IMR-90 (cell line): ENCODE data around the gene AOPEP. TPM values are rescaled to one million over a fixed set of nuclear protein-coding genes. Genes with fewer than 3 reads are reported as not detected.

Experiments
- ATAC-seq: fragments of 200-7000 bp; cut with Tn5 transposase; 2 replicates; pipeline ENCODE4 v1.9.1; 2020; ENCODE audit warnings: low read depth, mild to moderate bottlenecking, moderate library complexity
- BruUV-seq: library from RNA; stranded (reverse); fragments of 400-500 nt; replicated peaks from 2 replicates; lab custom pipeline; 2021; lab: Mats Ljungman, UMichigan
- CTCF ChIA-PET: fragments of 300-600 bp; formaldehyde crosslinking; extraction: SDS; loops from one replicate; lab custom pipeline; 2021; ENCODE audit warnings: antibody characterized with exemption; lab: Yijun Ruan, JAX
- POLR2A ChIA-PET: fragments of 300-600 bp; sonication (Branson Sonifier 250); formaldehyde crosslinking; loops from one replicate; lab custom pipeline; 2022; ENCODE audit warnings: antibody characterized with exemption; ENCODE audit not compliant: unreplicated experiment; lab: Charles Lee
- DNase-seq: peaks from one replicate; pipeline ENCODE4 v3.0.0; 2013
- H2AFZ ChIP-seq: replicated peaks from 2 replicates; pipeline ENCODE3; 2013; ENCODE audit warnings: low read length, mild to moderate bottlenecking; ENCODE audit not compliant: poor library complexity
- H2AK5ac ChIP-seq: 2 replicates; pipeline ENCODE4 v1.6.1; 2013; ENCODE audit warnings: low read depth, low read length, inconsistent platforms
- H2AK9ac ChIP-seq: replicated peaks from 2 replicates; pipeline ENCODE3; 2013; ENCODE audit warnings: mild to moderate bottlenecking, low read depth, low read length, moderate library complexity; ENCODE audit not compliant: poor library complexity
- H2BK120ac ChIP-seq: 2 replicates; pipeline ENCODE4 v1.6.1; 2013; ENCODE audit warnings: low read depth, low read length, inconsistent platforms
- H2BK15ac ChIP-seq: 3 replicates; pipeline ENCODE4 v1.6.1; 2013; ENCODE audit warnings: low read depth, low read length, inconsistent platforms
- H2BK20ac ChIP-seq: 2 replicates; pipeline ENCODE4 v1.6.1; 2013; ENCODE audit warnings: low read depth, mild to moderate bottlenecking, inconsistent platforms, low read length, moderate library complexity
- H2BK5ac ChIP-seq: 2 replicates; pipeline ENCODE4 v1.6.1; 2013; ENCODE audit warnings: mild to moderate bottlenecking, low read depth, low read length, inconsistent platforms; ENCODE audit not compliant: poor library complexity, severe bottlenecking
- H3K14ac ChIP-seq: replicated peaks from 2 replicates; pipeline ENCODE4 v1.6.1; 2013; ENCODE audit warnings: low read depth, low read length, inconsistent platforms
- H3K18ac ChIP-seq: 2 replicates; pipeline ENCODE4 v1.6.1; 2013; ENCODE audit warnings: low read depth, low read length, control low read depth
- H3K23ac ChIP-seq: 2 replicates; pipeline ENCODE4 v1.6.1; 2013; ENCODE audit warnings: low read depth, low read length, inconsistent platforms
- H3K27ac ChIP-seq: 2 replicates; pipeline ENCODE4 v1.5.1; 2013; ENCODE audit warnings: mild to moderate bottlenecking, control low read depth, low read length; ENCODE audit not compliant: insufficient read depth
- H3K27me3 ChIP-seq: 2 replicates; pipeline ENCODE4 v1.6.1; 2013; ENCODE audit warnings: low read length; ENCODE audit not compliant: control insufficient read depth, insufficient read depth
- H3K36me3 ChIP-seq: 2 replicates; pipeline ENCODE4 v1.6.1; 2013; ENCODE audit warnings: low read length, mixed read lengths; ENCODE audit not compliant: control insufficient read depth, insufficient read depth
- H3K4ac ChIP-seq: 2 replicates; pipeline ENCODE4 v1.6.1; 2013; ENCODE audit warnings: low read depth, low read length, inconsistent platforms
- H3K4me1 ChIP-seq: 2 replicates; pipeline ENCODE4 v1.6.1; 2013; ENCODE audit warnings: low read length, mixed read lengths; ENCODE audit not compliant: control insufficient read depth, insufficient read depth
- H3K4me2 ChIP-seq: 2 replicates; pipeline ENCODE4 v1.6.1; 2013; ENCODE audit warnings: low read depth, mild to moderate bottlenecking, control low read depth, low read length, moderate library complexity
- H3K4me3 ChIP-seq: 2 replicates; pipeline ENCODE4 v1.5.1; 2013; ENCODE audit warnings: low read depth, mild to moderate bottlenecking, control low read depth, low read length, moderate library complexity; ENCODE audit not compliant: insufficient read depth
- H3K56ac ChIP-seq: 2 replicates; pipeline ENCODE4 v1.6.1; 2013; ENCODE audit warnings: low read length, inconsistent platforms; ENCODE audit not compliant: insufficient read depth; ENCODE audit errors: extremely low read depth
- H3K79me1 ChIP-seq, 2 experiments: 2 replicates each; pipeline ENCODE4 v1.6.1; 2013; ENCODE audit warnings: low read length in 2 of 2, inconsistent platforms in 1 of 2, low read depth in 1 of 2
- H3K9ac ChIP-seq: 2 replicates; pipeline ENCODE4 v1.6.1; 2013; ENCODE audit warnings: low read depth, low read length, control low read depth
- H3K9me1 ChIP-seq: 2 replicates; pipeline ENCODE4 v1.6.1; 2013; ENCODE audit warnings: low read length, inconsistent platforms; ENCODE audit not compliant: insufficient read depth
- H3K9me3 ChIP-seq: 2 replicates; pipeline ENCODE4 v1.6.1; 2013; ENCODE audit warnings: low read length; ENCODE audit not compliant: control insufficient read depth, insufficient read depth
- H4K20me1 ChIP-seq: 2 replicates; pipeline ENCODE4 v1.6.1; 2013; ENCODE audit warnings: low read length, inconsistent platforms; ENCODE audit not compliant: insufficient read depth
- H4K5ac ChIP-seq: 2 replicates; pipeline ENCODE4 v1.6.1; 2013; ENCODE audit warnings: mild to moderate bottlenecking, low read depth, low read length, control low read depth
- H4K8ac ChIP-seq, 2 experiments: 2 replicates each; pipeline ENCODE4 v1.6.1; 2013; ENCODE audit warnings: low read depth in 2 of 2, low read length in 2 of 2, control low read depth in 1 of 2, inconsistent platforms in 1 of 2
- H4K91ac ChIP-seq: 2 replicates; pipeline ENCODE4 v1.6.1; 2013; ENCODE audit warnings: low read depth, low read length, inconsistent platforms; ENCODE audit not compliant: insufficient read depth
- BHLHE40 ChIP-seq: fragments of 150-350 bp; IDR thresholded peaks from 2 replicates; pipeline ENCODE4 v1.6.1; 2016; ENCODE audit warnings: mild to moderate bottlenecking, low read depth, low read length
- FOS ChIP-seq: fragments of 150-350 bp; IDR thresholded peaks from 2 replicates; pipeline ENCODE4 v1.6.1; 2016; ENCODE audit warnings: low read depth, low read length
- NFE2L2 ChIP-seq: fragments of 150-350 bp; IDR thresholded peaks from 2 replicates; pipeline ENCODE4 v1.6.1; 2016; ENCODE audit warnings: low read depth, mild to moderate bottlenecking, low read length
- RAD21 ChIP-seq: IDR thresholded peaks from 2 replicates; pipeline ENCODE4 v1.6.1; 2012; ENCODE audit warnings: low read length, improper control_type of control experiment
- RCOR1 ChIP-seq: IDR thresholded peaks from 2 replicates; pipeline ENCODE4 v1.6.1; 2012; ENCODE audit warnings: mild to moderate bottlenecking, low read length, improper control_type of control experiment; ENCODE audit not compliant: insufficient replicate concordance
- RFX5 ChIP-seq: IDR thresholded peaks from 2 replicates; pipeline ENCODE4 v1.8.0; 2012; ENCODE audit warnings: low read depth, mild to moderate bottlenecking, low read length, moderate library complexity
- SMC3 ChIP-seq: fragments of 150-350 bp; IDR thresholded peaks from 2 replicates; pipeline ENCODE4 v1.6.1; 2016; ENCODE audit warnings: low read depth, mild to moderate bottlenecking, antibody characterized with exemption, low read length, moderate library complexity
- WGBS, 2 experiments: methylation state at CpG; one replicate each; pipeline versions ENCODE4 v1.1.5 to v1.1.7; 2013; ENCODE audit warnings: missing lambda C conversion rate in 2 of 2; ENCODE audit not compliant: insufficient read length in 1 of 2; ENCODE audit errors: extremely low coverage in 2 of 2; 5-methylcytosine and 5-hydroxymethylcytosine counted together
- dilution Hi-C: fragments of 300-500 bp; cut with HindIII; formaldehyde crosslinking; loops from one replicate; pipeline ENCODE4 v1.14.3; 2018; ENCODE audit warnings: low sequenced_read_pairs; ENCODE audit not compliant: unreplicated experiment
- in situ Hi-C: fragments of 300-500 bp; cut with MboI; formaldehyde crosslinking; loops from 3 replicates; pipeline ENCODE4 v1.14.3; 2019; ENCODE audit warnings: low sequenced_read_pairs, inconsistent platforms, mixed read lengths
- intact Hi-C: fragments of 100-400 bp; cut with micrococcal nuclease; formaldehyde crosslinking; loops from 2 replicates; pipeline ENCODE4 v1.10.0; 2022
- polyA plus RNA-seq, 3 experiments: library from polyadenylated mRNA; depleted of rRNA; stranded (reverse); fragments of >200 nt; gene quantifications; 2 replicates each; pipeline ENCODE4 v1.2.3, GENCODE V29; 2012; ENCODE audit warnings: low replicate concordance in 1 of 3
- total RNA-seq: library from RNA; depleted of rRNA; stranded (reverse); fragments of >200 nt; gene quantifications from 2 replicates; pipeline ENCODE4 v1.2.3, GENCODE V29; 2012
- TF ChIP-seq, protein P1 (sequence below): fragments of 150-350 bp; IDR thresholded peaks from 2 replicates; pipeline ENCODE4 v1.6.1; 2016; ENCODE audit warnings: low read depth, mild to moderate bottlenecking, low read length, moderate library complexity, borderline replicate concordance
- TF ChIP-seq, protein P2 (sequence below): conservative IDR thresholded peaks from 2 replicates; pipeline ENCODE4 v1.5.1; 2012; ENCODE audit warnings: mild to moderate bottlenecking, low read depth, low read length, improper control_type of control experiment

Gene AOPEP
- total and polyA plus RNA-seq, 2 of the 4 experiments (the other 2 are of a cell fraction) = 34.9 to 38.7 TPM

DNA sequence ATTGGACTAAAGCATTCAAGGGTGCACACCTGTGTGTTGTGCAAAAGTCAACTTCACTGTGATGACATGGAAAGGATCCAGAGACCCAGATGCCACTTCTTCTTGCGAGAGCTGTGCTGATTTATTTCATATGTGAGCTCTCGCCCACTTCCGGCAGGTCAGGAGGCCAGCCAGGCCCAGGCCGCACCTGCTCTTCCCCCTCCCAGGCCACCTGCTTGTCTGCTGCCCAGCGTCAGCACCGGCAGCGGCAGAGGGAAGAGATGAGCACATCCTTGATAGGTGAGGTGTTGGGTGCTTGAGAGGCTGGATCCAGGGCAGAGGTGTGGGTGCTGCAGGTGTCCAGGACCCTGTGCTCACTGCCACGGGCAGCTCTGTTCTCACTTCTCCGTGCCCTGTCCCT, 348.1 kb downstream of the AOPEP start:
- no peak overlapping the region for H3K27ac ChIP-seq
- no peak overlapping the region for H3K9ac ChIP-seq
- H3K56ac ChIP-seq = no peak overlapping the region
- no peak overlapping the region for H4K8ac ChIP-seq
- DNase-seq (no peak), ATAC-seq (no peak)
- H4K5ac ChIP-seq = no peak overlapping the region
- H2BK5ac ChIP-seq = no peak overlapping the region
- no peak overlapping the region for H3K4me2 ChIP-seq
- peaks cover 92% of the 10 kb centered on the region for H4K20me1 ChIP-seq
- peaks cover 48% of the 10 kb centered on the region for H3K36me3 ChIP-seq
- no peak overlapping the region for H3K23ac ChIP-seq
- H2AK9ac ChIP-seq = no peak overlapping the region
- H3K27me3 ChIP-seq = no peaks in the 10 kb centered on the region
- no peak overlapping the region for H3K14ac ChIP-seq
- no peak overlapping the region for H3K4me3 ChIP-seq
- H2BK15ac ChIP-seq = no peak overlapping the region
- H3K9me1 ChIP-seq = peaks cover 43% of the 10 kb centered on the region
- peaks cover 35 to 95% of the 10 kb centered on the region in 2 experiments for H3K79me1 ChIP-seq
- intact Hi-C loops (loop anchor here (5.0 kb wide), 2 partner anchors 292 to 392 kb away; no protein-coding TSS in a partner anchor), dilution Hi-C loops (no loop called here), in situ Hi-C loops (no loop called here)
- ChIA-PET POLR2A (no interaction called here), CTCF (no interaction called here)
- BruUV-seq = no TSS peak
- H2BK120ac ChIP-seq = no peak overlapping the region
- 90% methylated on average over 2 of the region's 9 CpGs; no CpG with 5 or more reads in 1 of the 2 experiments for WGBS, 2 experiments
- H4K91ac ChIP-seq = no peak overlapping the region
- H3K4ac ChIP-seq = no peak overlapping the region
- H3K4me1 ChIP-seq = peaks cover 24% of the 10 kb centered on the region
- H3K18ac ChIP-seq = no peak overlapping the region
- H2AFZ ChIP-seq = no peak overlapping the region
- H2BK20ac ChIP-seq = no peak overlapping the region
- TF ChIP-seq NFE2L2 = no peak
- TF ChIP-seq RCOR1 = no peak
- no peak for TF ChIP-seq FOS
- TF ChIP-seq RFX5 = no peak
- TF ChIP-seq, protein P1, sequence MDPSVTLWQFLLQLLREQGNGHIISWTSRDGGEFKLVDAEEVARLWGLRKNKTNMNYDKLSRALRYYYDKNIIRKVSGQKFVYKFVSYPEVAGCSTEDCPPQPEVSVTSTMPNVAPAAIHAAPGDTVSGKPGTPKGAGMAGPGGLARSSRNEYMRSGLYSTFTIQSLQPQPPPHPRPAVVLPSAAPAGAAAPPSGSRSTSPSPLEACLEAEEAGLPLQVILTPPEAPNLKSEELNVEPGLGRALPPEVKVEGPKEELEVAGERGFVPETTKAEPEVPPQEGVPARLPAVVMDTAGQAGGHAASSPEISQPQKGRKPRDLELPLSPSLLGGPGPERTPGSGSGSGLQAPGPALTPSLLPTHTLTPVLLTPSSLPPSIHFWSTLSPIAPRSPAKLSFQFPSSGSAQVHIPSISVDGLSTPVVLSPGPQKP = no peak
- TF ChIP-seq, protein P2, sequence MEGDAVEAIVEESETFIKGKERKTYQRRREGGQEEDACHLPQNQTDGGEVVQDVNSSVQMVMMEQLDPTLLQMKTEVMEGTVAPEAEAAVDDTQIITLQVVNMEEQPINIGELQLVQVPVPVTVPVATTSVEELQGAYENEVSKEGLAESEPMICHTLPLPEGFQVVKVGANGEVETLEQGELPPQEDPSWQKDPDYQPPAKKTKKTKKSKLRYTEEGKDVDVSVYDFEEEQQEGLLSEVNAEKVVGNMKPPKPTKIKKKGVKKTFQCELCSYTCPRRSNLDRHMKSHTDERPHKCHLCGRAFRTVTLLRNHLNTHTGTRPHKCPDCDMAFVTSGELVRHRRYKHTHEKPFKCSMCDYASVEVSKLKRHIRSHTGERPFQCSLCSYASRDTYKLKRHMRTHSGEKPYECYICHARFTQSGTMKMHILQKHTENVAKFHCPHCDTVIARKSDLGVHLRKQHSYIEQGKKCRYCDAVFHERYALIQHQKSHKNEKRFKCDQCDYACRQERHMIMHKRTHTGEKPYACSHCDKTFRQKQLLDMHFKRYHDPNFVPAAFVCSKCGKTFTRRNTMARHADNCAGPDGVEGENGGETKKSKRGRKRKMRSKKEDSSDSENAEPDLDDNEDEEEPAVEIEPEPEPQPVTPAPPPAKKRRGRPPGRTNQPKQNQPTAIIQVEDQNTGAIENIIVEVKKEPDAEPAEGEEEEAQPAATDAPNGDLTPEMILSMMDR = no peak
- no peak for TF ChIP-seq SMC3
- no peak for TF ChIP-seq BHLHE40
- no peak for TF ChIP-seq RAD21
- H3K9me3 ChIP-seq = no peaks in the 10 kb centered on the region
- H2AK5ac ChIP-seq = no peak overlapping the region
